Hematopoietic multipotent progenitor cell treated with erythropoietin and hydrocortisone succinate and interleukin-3 and kit ligand, for 6 days (in vitro differentiated cells): ENCODE results near the gene DDX24.
A peak's percentile ranks its signal among the peaks of the same experiment; 100 is the strongest.

Source experiments
- DNase-seq: peaks from one replicate; pipeline ENCODE4 v3.0.0-alpha.2; 2015

The DDX24 gene

GRCh38 chr14:94113908-94114588 lies 33.0 kb upstream of the DDX24 start:
- no peak for DNase-seq

GRCh38 chr14:94113490-94113889 lies 32.5 kb upstream of the DDX24 start:
- DNase-seq, result no peak

- no peak for DNase-seq
Measured at GRCh38 chr14:94113073-94113472, 32.1 kb upstream of the DDX24 start.

- DNase-seq, result peak; percentile 17
Measured at GRCh38 chr14:94112513-94113063, 31.6 kb upstream of the DDX24 start.

- DNase-seq, result no peak
Measured at GRCh38 chr14:94111276-94112095, 30.5 kb upstream of the DDX24 start.

- peak; percentile 74 for DNase-seq
Measured at GRCh38 chr14:94110552-94111181, 29.7 kb upstream of the DDX24 start, which contains the start of gene IFI27. IFI27 (plus strand) TSS chr14:94110736.

GRCh38 chr14:94109915-94110250 lies 28.9 kb upstream of the DDX24 start:
- no peak for DNase-seq

- no peak for DNase-seq
Measured at GRCh38 chr14:94104731-94105130, 23.7 kb upstream of the DDX24 start.

GRCh38 chr14:94103554-94104150 lies 22.6 kb upstream of the DDX24 start:
- no peak for DNase-seq

GRCh38 chr14:94102768-94103482 lies 21.9 kb upstream of the DDX24 start:
- no peak for DNase-seq

- no peak for DNase-seq
Measured at GRCh38 chr14:94101748-94102147, 20.7 kb upstream of the DDX24 start.

- no peak for DNase-seq
Measured at GRCh38 chr14:94100847-94101246, 19.8 kb upstream of the DDX24 start.

GRCh38 chr14:94099006-94099405 lies 18.0 kb upstream of the DDX24 start:
- DNase-seq, result no peak

- DNase-seq, result no peak
Measured at GRCh38 chr14:94098326-94098992, 17.5 kb upstream of the DDX24 start.

GRCh38 chr14:94097091-94097490 lies 16.1 kb upstream of the DDX24 start:
- no peak for DNase-seq

GRCh38 chr14:94093418-94093817 lies 12.4 kb upstream of the DDX24 start:
- DNase-seq, result no peak

- DNase-seq, result no peak
Measured at GRCh38 chr14:94089479-94089878, 8.5 kb upstream of the DDX24 start.

GRCh38 chr14:94088516-94088915 lies 7.5 kb upstream of the DDX24 start:
- no peak for DNase-seq

- DNase-seq, result no peak
Measured at GRCh38 chr14:94087891-94088290, 6.9 kb upstream of the DDX24 start.

- DNase-seq, result peak; percentile 51
Measured at GRCh38 chr14:94081386-94081820, 401 bp upstream of the DDX24 start.

- no peak for DNase-seq
Measured at GRCh38 chr14:94079891-94080620, 946 bp downstream of the DDX24 start.
